ENCODE data around the gene SLC24A4. TPM values are rescaled to one million over a fixed set of nuclear protein-coding genes. Genes with fewer than 3 reads are reported as not detected.

The SLC24A4 gene
- total RNA-seq, 1 donor from 2014 or later = not detected

DNA sequence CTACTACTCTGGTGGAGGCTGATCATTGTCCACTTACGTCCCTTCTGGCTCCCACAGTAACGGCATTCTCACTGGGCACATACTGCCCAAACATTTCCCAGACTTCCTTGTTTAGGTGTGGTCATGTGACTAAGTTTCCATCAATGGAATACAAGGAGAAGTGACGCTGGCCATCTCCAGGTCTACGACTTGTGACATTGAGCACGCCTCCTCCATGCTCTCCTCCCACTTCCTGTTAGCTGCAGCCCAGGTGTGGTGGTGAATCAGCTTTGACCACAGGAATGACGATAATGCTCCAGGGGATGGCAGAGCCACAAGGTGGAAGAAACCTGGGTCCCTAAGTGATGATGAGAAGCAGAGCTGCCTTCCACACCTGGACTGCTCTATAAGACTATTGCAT lies 6.0 kb upstream of the SLC24A4 start:
- intact Hi-C loops (cut with DNase I) = no loop called here
- no peaks in the 10 kb centered on the region for H3K27me3 ChIP-seq
- H3K4me1 ChIP-seq = no peaks in the 10 kb centered on the region
- no peaks in the 10 kb centered on the region for H3K36me3 ChIP-seq
- H3K9me3 ChIP-seq = no peaks in the 10 kb centered on the region
- DNase-seq (ENCODE audit: low spot score in 2 of 2) = no peak
- TF ChIP-seq, protein P1, sequence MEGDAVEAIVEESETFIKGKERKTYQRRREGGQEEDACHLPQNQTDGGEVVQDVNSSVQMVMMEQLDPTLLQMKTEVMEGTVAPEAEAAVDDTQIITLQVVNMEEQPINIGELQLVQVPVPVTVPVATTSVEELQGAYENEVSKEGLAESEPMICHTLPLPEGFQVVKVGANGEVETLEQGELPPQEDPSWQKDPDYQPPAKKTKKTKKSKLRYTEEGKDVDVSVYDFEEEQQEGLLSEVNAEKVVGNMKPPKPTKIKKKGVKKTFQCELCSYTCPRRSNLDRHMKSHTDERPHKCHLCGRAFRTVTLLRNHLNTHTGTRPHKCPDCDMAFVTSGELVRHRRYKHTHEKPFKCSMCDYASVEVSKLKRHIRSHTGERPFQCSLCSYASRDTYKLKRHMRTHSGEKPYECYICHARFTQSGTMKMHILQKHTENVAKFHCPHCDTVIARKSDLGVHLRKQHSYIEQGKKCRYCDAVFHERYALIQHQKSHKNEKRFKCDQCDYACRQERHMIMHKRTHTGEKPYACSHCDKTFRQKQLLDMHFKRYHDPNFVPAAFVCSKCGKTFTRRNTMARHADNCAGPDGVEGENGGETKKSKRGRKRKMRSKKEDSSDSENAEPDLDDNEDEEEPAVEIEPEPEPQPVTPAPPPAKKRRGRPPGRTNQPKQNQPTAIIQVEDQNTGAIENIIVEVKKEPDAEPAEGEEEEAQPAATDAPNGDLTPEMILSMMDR (IDR thresholded peaks at IDR 0.05) = no peak
- no peak overlapping the region for H3K4me3 ChIP-seq
- H3K27ac ChIP-seq = no peak overlapping the region

DNA sequence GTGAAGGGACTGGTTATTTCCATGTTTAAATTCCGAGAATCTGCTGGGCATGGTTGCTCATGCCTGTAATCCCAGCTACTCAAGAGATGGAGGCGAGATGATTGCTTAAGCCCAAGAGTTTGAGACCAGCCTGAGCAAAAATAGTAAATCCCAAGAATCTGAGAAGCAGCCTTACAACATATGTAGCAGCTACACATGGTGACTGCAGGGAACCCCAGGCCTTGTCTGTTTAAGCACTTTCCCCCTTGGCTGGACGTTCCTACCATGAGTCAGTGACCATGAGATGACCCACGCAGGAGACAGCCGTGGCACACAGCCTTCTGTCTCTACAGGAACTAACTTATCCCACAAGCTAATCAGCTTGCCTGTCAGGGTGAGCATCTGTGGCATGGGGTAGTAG lies 5.5 kb upstream of the SLC24A4 start:
- no peak for DNase-seq (ENCODE audit: low spot score in 2 of 2)
- intact Hi-C loops (cut with DNase I) = no loop called here

DNA sequence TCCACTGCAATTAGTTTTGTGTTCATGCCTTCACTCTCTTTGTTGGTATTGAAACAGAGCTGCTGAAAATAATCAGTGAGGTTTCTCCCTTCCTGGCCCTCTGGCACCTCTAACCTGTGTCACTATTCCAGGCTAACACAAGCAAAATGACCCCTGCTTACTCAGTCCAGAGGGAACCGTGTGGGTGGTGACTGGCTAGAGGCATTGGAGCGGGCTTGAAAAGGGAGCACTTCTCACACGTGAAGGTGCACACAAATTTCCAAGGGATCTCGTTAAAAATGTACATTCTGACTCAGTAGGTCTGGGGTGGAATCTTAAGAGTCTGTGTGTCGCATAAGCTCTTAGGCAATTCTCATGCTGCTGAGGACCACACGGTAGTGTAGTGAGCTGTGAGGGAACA lies 1.3 kb upstream of the SLC24A4 start:
- no peak for DNase-seq (ENCODE audit: low spot score in 2 of 2)
- intact Hi-C loops (cut with DNase I) = loop anchor here (5.0 kb wide), 1 partner anchor 184 kb away; no protein-coding TSS in a partner anchor
- peaks cover 0 to 9% of the 10 kb centered on the region in 2 donors for H3K4me1 ChIP-seq
- H3K27me3 ChIP-seq = no peaks in the 10 kb centered on the region
- H3K9me3 ChIP-seq = no peaks in the 10 kb centered on the region
- H3K27ac ChIP-seq = no peak overlapping the region
- H3K36me3 ChIP-seq = no peaks in the 10 kb centered on the region
- TF ChIP-seq, protein P1 (IDR thresholded peaks at IDR 0.05) = no peak
- H3K4me3 ChIP-seq = peak overlapping the region in 1 of 2 donors; percentile 91

More for the DNA sequence above, 5.5 kb upstream of the SLC24A4 start:
- peaks cover 0 to 3% of the 10 kb centered on the region in 2 donors for H3K4me1 ChIP-seq
- H3K9me3 ChIP-seq = no peaks in the 10 kb centered on the region
- no peak overlapping the region for H3K27ac ChIP-seq
- H3K27me3 ChIP-seq = no peaks in the 10 kb centered on the region
- no peak overlapping the region for H3K4me3 ChIP-seq
- TF ChIP-seq, protein P1 (IDR thresholded peaks at IDR 0.05) = no peak
- H3K36me3 ChIP-seq = no peaks in the 10 kb centered on the region

DNA sequence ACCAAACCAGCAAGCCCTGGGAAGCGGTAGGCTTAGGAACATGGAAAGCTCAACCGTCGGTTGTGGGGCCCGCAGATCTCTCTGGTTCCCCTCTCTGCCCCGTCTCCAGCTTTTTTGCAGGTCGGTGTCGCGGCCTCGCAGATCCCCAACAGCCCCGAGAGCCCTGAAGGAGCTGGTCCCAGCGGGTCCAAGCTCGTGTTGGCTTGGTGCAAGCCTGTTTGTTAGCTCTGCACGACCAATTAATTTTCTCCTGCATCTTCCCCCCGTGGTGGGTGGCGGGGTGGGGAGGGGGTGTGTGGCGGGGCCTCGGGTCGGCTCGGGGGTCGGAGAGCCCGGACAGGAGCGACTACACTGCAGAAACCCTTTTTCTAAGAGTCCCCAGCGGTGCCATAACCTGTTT lies 449 bp upstream of the SLC24A4 start:
- Histone ChIP-seq H3K27me3 (no peaks in the 10 kb centered on the region), H3K4me3 (peak overlapping the region; percentile 70 to 91), H3K9me3 (no peaks in the 10 kb centered on the region), H3K27ac (no peak overlapping the region), H3K4me1 (peaks cover 0 to 9% of the 10 kb centered on the region in 2 donors), H3K36me3 (no peaks in the 10 kb centered on the region)
- intact Hi-C loops (cut with DNase I) = loop anchor here (5.0 kb wide), 1 partner anchor 185 kb away; no protein-coding TSS in a partner anchor
- TF ChIP-seq, protein P1 (IDR thresholded peaks at IDR 0.05) = no peak
- no peak for DNase-seq (ENCODE audit: low spot score in 2 of 2)

DNA sequence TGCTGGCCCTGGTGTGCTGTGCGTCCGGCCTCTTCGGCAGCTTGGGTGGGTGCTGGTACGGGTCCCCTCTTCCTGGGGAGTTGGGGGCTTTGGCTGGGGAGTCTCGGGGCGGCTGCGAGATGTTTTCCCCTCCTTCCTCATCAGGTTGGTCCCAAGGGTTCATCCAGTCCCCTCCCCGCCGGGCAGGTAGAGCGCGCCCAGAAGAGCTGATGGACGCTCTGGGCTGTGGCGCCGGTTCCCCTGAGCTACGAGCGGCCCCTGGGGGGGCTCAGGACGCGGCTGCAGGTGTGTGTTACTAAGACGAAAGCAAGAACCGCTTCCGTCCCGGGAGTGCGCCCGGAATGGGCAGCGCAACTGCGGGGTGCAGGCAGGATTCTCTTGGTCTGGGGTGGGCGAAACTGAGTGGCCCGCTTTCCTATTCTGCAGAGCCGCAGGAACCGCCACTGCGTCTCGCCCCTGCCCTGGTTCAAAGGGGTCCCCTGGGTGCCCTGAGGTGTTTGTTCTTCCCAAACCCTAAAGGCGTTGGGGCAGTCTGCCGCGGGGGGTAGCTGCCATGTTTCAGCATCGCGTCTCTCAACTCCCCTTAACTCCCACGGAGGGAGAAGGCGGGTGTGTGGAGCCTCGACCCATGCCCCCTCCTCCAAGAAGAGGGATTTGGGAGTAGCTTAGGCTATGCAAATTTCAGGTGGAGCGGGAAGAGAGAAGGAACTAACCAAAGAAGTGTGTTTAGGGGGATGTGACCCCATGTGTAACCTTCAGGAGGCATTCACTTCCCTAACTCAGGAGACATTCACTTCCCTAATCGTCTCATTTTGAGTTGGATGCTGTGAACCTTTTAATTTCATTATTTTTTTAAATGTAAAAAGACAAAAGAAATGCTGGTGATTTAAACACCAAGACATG lies 1.2 kb downstream of the SLC24A4 start:
- Histone ChIP-seq H3K4me1 (peaks cover 0 to 9% of the 10 kb centered on the region in 2 donors), H3K27ac (no peak overlapping the region), H3K27me3 (no peaks in the 10 kb centered on the region), H3K36me3 (no peaks in the 10 kb centered on the region), H3K4me3 (peak overlapping the region; percentile 70 to 91), H3K9me3 (no peaks in the 10 kb centered on the region)
- DNase-seq (ENCODE audit: low spot score in 2 of 2) = no peak
- TF ChIP-seq, protein P1 (IDR thresholded peaks at IDR 0.05) = no peak
- intact Hi-C loops (cut with DNase I) = loop anchor here (5.0 kb wide), 1 partner anchor 187 kb away; no protein-coding TSS in a partner anchor
